MM.1S (cell line): ENCODE data around the gene DHRS7.

Experiments
- EZH2 ChIP-seq: fragments of 300-600 bp; sonication (generic); optimal IDR thresholded peaks from 2 replicates; pipeline ENCODE3; 2017; ENCODE audit warnings: low read depth, mild to moderate bottlenecking, antibody characterized with exemption, low read length, mixed read lengths
- TF ChIP-seq, protein P1 (sequence below): fragments of 300-600 bp; sonication (generic); IDR thresholded peaks from 2 replicates; pipeline ENCODE4 v1.5.1; 2016; ENCODE audit warnings: antibody characterized with exemption, low read length, mixed read lengths

- TF ChIP-seq EZH2 = no peak
- TF ChIP-seq, protein P1, sequence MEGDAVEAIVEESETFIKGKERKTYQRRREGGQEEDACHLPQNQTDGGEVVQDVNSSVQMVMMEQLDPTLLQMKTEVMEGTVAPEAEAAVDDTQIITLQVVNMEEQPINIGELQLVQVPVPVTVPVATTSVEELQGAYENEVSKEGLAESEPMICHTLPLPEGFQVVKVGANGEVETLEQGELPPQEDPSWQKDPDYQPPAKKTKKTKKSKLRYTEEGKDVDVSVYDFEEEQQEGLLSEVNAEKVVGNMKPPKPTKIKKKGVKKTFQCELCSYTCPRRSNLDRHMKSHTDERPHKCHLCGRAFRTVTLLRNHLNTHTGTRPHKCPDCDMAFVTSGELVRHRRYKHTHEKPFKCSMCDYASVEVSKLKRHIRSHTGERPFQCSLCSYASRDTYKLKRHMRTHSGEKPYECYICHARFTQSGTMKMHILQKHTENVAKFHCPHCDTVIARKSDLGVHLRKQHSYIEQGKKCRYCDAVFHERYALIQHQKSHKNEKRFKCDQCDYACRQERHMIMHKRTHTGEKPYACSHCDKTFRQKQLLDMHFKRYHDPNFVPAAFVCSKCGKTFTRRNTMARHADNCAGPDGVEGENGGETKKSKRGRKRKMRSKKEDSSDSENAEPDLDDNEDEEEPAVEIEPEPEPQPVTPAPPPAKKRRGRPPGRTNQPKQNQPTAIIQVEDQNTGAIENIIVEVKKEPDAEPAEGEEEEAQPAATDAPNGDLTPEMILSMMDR = no peak
Measured at GRCh38 chr14:60095781-60096450, 69.3 kb downstream of the DHRS7 start.
